T-helper 2 cell treated with Interferon-gamma antibody and Interleukin-4, amounts not matched to agents 5 μg/mL and 100 μg/mL, for 36 hours (primary cell): ENCODE data around the gene KCNN4.

ENCODE experiments used
- DNase-seq: peaks from one replicate; pipeline ENCODE4 v3.0.0; 2021; ENCODE audit warnings: low spot score
- H3K27ac Mint-ChIP-seq: one replicate; pipeline ENCODE4 v1.8.0; 2021; ENCODE audit warnings: mild to moderate bottlenecking, mixed read lengths
- H3K27me3 Mint-ChIP-seq: one replicate; pipeline ENCODE4 v1.8.0; 2021; ENCODE audit warnings: low read depth, mixed read lengths
- H3K36me3 Mint-ChIP-seq: one replicate; pipeline ENCODE4 v1.8.0; 2021; ENCODE audit warnings: low read depth, mixed read lengths
- H3K4me1 Mint-ChIP-seq: one replicate; pipeline ENCODE4 v1.8.0; 2021; ENCODE audit warnings: low read depth, mixed read lengths
- H3K4me3 Mint-ChIP-seq: one replicate; pipeline ENCODE4 v1.8.0; 2022; ENCODE audit warnings: mild to moderate bottlenecking, moderate library complexity, mixed read lengths
- H3K9me3 Mint-ChIP-seq: one replicate; pipeline ENCODE4 v1.8.0; 2021; ENCODE audit warnings: mixed read lengths

KCNN4 gene

DNA sequence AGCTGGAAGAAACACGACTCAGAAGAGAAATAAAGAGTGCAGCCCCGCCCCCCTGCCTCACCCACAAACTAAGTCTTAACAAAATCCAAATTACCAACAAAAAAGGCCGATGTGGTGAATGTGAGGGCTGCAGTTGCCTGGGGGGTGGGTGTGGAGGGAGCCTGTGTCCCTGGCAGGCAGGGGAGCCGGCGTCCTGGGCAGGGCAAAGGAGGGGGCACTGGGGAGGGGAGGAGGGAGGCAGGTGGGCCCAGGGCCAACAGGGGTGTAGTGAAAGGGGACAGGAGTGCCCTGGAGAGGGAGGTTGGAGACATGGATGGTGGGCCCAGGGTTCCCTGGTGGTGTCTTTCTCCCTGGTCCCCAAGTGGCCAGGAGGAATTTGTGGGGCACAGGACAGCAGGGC is 60.9 kb downstream of the KCNN4 start:
- H3K27me3 Mint-ChIP-seq, result no peaks in the 10 kb centered on the region
- no peaks in the 10 kb centered on the region for H3K9me3 Mint-ChIP-seq
- H3K36me3 Mint-ChIP-seq, result no peaks in the 10 kb centered on the region
- no peak overlapping the region for H3K27ac Mint-ChIP-seq
- H3K4me3 Mint-ChIP-seq, result no peak overlapping the region
- no peaks in the 10 kb centered on the region for H3K4me1 Mint-ChIP-seq
- DNase-seq, result no peak

DNA sequence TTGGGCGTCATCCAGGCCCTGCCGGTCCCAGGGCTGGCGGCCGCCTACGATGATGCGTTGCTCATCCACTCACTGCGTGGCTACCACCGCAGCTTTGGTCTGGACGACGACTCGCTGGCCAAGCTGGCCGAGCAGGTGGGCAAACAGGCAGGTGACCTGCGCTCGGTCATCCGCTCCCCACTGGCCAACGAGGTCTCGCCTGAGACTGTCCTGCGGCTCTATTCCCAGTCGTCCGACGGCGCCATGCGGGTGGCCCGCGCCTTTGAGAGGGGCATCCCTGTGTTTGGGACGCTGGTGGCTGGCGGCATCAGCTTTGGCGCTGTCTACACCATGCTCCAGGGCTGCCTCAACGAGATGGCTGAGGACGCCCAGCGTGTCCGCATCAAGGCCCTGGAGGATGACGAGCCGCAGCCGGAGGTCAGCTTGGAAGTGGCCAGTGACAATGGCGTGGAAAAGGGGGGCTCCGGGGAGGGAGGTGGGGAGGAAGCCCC is 61.4 kb downstream of the KCNN4 start:
- H3K4me3 Mint-ChIP-seq, result no peak overlapping the region

DNA sequence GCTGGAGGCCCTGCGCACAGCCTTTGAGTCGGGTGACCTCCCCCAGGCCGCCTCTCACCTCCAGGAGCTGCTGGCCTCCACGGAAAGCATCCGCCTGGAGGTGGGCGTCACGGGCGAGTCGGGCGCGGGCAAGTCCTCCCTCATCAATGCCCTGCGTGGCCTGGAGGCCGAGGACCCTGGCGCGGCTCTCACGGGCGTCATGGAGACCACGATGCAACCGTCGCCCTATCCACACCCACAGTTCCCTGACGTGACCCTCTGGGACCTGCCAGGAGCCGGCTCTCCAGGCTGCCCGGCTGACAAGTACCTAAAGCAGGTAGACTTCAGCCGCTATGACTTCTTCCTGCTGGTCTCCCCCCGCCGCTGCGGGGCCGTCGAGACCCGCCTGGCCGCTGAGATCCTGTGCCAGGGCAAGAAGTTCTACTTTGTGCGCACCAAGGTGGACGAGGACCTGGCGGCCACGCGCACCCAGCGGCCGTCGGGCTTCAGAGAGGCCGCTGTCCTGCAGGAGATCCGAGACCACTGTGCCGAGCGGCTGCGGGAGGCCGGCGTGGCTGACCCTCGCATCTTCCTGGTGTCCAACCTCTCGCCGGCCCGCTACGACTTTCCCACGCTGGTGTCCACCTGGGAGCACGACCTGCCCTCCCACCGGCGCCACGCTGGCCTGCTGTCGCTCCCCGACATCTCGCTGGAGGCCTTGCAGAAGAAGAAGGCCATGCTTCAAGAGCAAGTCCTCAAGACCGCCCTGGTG is 62.0 kb downstream of the KCNN4 start:
- Mint-ChIP-seq H3K4me3 (no peak overlapping the region), H3K36me3 (no peaks in the 10 kb centered on the region), H3K4me1 (no peaks in the 10 kb centered on the region), H3K27ac (no peak overlapping the region), H3K9me3 (no peaks in the 10 kb centered on the region), H3K27me3 (no peaks in the 10 kb centered on the region)
- no peak for DNase-seq

More for the DNA sequence above, 61.4 kb downstream of the KCNN4 start:
- H3K27ac Mint-ChIP-seq, result no peak overlapping the region
- no peaks in the 10 kb centered on the region for H3K36me3 Mint-ChIP-seq
- no peaks in the 10 kb centered on the region for H3K4me1 Mint-ChIP-seq
- DNase-seq, result no peak
- H3K9me3 Mint-ChIP-seq, result no peaks in the 10 kb centered on the region
- no peaks in the 10 kb centered on the region for H3K27me3 Mint-ChIP-seq
